SK-N-MC (cell line): Measurements from ENCODE around the gene CNOT1.

Experiments
- EZH2 ChIP-seq: fragments of 200-600 bp; sonication (generic); IDR thresholded peaks from one replicate; pipeline ENCODE4 v1.6.1; 2017; ENCODE audit warnings: antibody characterized with exemption
- FOXP2 ChIP-seq: optimal IDR thresholded peaks from 2 replicates; pipeline ENCODE3; 2011; ENCODE audit warnings: mild to moderate bottlenecking, moderate library complexity; ENCODE audit not compliant: insufficient read depth; ENCODE audit errors: extremely low read length, control extremely low read depth
- POLR2AphosphoS5 ChIP-seq: IDR thresholded peaks from 2 replicates; pipeline ENCODE4 v1.6.1; 2012; ENCODE audit warnings: mild to moderate bottlenecking, low read depth, low read length, borderline replicate concordance

DNA sequence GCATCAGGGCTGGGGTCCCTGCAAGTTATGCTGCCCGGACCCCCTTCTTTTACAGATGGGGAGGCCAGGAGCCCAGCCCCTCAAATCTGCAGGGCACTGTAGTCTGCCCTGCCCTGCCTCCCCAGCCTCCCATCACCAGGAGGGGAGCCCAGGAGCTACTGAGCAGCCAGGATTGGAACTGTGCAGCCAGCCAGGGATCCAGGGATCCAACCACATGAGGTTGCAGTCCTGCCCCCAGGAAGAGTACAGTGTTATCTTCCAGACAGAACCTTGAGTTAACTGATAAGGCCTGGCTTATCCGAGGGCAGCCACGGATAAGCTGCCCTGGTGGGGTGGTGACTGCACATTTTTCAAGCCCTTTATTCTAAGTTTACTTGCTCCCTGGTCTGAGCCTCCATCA, 141.1 kb downstream of the CNOT1 start:
- no peak for TF ChIP-seq POLR2AphosphoS5
- TF ChIP-seq EZH2 = no peak
- no peak for TF ChIP-seq FOXP2
